Measurements from ENCODE around the gene TRIM16.
"Not testable (repeated sequence)": the region's sequence is repeated elsewhere in the genome, so short reads cannot be mapped to it uniquely, and the experiment has no call there.

The TRIM16 gene

DNA sequence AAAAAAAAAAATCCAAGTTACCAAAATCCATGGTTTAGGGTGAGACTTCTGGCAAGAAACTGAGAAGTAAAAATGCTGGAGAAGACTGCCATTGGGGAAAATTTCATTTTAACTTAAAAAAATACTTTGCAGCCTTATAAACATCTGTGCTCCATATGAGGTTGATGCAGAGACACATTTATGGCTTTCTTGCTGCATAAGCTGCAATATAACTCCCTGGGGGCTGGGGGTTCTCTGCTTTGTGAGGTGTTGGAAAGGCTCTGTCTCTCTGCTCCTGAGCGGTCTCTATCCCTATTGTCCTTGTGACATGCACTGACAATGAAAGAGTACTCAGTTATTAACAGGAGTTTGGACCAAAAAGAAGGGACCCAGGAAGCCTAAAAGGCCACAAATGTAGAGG is 71.0 kb downstream of the TRIM16 start:
- DNase-seq = not testable (repeated sequence)

DNA sequence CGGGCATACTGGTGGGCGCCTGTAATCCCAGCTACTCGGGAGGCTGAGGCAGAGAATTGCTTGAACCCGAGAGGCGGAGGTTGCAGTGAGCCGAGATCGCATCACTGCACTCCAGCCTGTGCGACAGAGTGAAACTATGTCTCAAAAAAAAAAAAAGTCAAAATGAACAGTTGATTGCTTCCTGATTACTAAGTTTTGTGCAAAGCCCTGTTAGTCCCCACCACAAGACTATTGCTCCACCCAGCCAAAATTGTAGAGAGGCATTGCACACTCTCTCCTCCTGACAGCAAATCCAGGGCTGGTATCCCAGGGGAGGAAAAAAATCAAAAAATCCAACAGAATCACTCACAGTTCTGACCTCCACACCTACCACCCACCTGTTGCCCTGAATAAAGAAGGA is 91.2 kb downstream of the TRIM16 start:
- DNase-seq = peak; percentile 29

DNA sequence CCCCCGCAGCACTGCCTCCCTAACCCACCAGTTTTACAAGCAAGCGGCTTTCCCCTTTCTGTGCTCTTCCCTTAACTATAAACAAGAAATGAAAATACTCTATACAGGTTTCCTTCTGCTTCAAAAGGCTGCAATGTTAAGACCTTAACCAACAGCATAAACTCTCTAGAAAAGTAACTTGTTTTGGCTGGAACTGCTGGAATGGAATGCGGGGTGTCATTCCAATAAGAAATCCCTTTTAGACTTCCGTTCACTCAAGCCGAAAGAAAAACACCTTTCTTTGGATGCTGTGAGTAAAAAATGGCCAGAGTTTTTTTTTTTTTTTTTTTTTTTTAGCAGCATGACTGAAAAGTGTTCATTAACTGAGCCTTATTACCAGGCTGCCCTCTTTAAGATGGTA is 92.1 kb downstream of the TRIM16 start:
- not testable (repeated sequence) for DNase-seq

DNA sequence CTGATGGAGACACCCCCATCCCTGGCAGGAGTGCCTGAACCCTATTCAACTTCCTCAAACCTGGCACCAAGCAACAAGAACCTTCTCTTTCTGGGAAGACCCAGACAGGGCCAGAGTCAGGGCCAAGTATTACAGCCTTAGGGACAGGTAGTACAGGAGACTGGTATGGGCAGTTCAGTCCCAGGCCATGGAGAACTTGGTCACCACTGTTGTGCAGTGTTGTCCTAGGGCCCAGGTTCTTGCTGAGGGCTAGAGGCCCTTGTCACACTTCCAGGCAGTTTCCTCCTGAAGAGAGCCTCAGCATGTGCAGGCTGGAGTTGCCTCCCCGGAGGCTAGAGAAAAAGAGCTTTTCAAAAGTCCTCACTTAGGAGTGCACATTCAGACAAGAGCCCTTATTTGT is 93.3 kb downstream of the TRIM16 start:
- DNase-seq = not testable (repeated sequence)

DNA sequence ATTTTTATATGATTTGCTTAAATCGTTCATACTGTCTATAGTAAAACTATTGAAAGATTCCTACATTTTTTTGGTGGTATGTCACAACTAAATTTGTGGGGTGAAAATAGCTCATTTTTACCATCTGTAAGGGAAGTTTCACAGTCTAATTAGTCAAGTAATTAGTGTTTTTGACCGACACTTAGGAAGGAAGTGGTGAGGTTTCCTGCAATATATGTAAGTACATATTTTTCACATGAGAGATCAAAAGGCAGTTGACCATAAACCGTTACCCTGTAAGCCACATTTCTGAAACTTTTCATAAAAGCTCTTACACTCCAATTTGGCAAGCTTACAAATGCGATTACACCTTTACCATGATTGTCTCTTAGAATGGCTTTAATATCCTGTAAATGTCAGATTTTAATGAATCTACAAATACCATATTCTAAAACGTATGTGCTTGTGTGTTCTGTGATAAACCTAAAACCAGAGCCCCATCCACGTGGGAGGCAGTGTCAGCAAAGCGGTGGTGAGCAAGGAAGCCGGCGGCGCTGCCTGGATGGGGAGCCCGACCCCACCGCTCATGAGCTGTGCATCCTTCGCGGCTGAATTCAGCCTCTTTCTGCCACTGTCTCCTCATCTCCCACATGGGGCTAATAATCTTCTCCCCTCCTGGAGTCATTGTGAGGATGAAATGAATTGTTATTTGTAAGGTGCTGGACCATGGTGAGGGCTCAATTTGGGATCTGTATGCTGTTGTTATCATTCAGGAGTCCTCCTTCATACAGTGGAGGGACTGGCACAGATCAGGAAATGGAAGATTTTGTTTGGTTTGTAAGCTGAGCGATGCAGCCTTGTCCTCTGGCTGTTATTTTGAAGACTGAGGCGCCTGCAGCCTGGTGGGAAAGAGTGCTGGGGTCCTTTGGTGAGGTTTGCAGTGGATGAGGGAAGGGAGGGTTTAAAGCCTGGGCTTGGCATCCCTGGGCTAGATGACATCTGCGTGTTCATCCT is 94.3 kb downstream of the TRIM16 start:
- peak; percentile 54 for DNase-seq

DNA sequence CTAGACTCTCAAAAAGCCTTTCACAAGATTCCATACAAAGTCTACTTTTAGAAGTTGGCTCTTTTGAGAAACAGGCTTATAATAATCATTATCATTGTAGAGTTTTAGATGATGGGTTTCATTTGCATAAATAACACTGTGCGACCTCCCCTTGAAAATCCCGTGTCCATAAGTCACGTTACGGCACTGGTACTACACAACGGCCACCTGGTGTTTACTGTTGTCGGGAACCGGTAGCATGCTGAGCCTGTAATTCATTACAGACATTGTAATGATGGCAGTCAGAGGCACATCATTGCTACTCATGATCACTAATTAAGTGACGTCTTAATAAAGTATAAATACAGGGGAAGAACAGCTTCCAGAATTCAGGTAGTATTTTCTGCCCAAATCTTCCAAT is 96.1 kb downstream of the TRIM16 start:
- not testable (repeated sequence) for DNase-seq

- DNase-seq = not testable (repeated sequence)
These were observed 100.8 kb downstream of the TRIM16 start for GRCh38 chr17:15583313-15583712.

DNA sequence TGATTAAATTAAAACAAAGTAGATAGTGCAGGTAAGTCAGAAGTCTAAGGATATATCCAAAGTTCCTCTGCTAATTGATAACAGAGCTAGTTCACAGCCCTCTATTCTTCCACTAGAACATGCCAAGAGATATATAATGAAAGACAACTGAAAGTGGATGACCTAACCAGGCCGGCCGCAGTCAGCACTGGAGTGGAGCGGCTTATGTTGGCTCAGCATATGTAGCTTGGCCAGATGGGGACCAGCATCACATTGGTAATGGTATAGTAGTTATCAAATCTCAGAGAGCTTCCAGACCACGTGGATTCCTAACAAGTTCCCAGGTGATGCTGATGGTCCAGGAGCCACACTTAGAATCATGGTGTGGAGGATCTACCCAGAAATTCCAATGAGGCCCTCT is 102.6 kb downstream of the TRIM16 start:
- not testable (repeated sequence) for DNase-seq
